ENCODE results near the gene CNIH3.

GRCh38 chr1:224643653-224644052 is 27.5 kb downstream of the CNIH3 start:
- TF ChIP-seq EZH2 (IDR thresholded peaks at IDR 0.05; ENCODE audit: low read length): no peak
- TF ChIP-seq, protein P1, sequence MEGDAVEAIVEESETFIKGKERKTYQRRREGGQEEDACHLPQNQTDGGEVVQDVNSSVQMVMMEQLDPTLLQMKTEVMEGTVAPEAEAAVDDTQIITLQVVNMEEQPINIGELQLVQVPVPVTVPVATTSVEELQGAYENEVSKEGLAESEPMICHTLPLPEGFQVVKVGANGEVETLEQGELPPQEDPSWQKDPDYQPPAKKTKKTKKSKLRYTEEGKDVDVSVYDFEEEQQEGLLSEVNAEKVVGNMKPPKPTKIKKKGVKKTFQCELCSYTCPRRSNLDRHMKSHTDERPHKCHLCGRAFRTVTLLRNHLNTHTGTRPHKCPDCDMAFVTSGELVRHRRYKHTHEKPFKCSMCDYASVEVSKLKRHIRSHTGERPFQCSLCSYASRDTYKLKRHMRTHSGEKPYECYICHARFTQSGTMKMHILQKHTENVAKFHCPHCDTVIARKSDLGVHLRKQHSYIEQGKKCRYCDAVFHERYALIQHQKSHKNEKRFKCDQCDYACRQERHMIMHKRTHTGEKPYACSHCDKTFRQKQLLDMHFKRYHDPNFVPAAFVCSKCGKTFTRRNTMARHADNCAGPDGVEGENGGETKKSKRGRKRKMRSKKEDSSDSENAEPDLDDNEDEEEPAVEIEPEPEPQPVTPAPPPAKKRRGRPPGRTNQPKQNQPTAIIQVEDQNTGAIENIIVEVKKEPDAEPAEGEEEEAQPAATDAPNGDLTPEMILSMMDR (optimal IDR thresholded peaks at IDR 0.05 in 1 of 3, IDR thresholded peaks at IDR 0.05 in 1 of 3, conservative IDR thresholded peaks at IDR 0.05 in 1 of 3; ENCODE audit: extremely low read depth in 1 of 3, insufficient read depth in 2 of 3, low read length in 3 of 3): no peak

All from keratinocyte (primary cell).